Esophagus muscularis mucosa (tissue), 4 donors: ENCODE results near the gene AFAP1. TPM values are rescaled to one million over a fixed set of nuclear protein-coding genes. Genes with fewer than 3 reads are reported as not detected.

ENCODE experiments used
- DNase-seq: peaks from one replicate; pipeline ENCODE4 v3.0.0-alpha.2; 2017; ENCODE audit errors: extremely low spot score
- H3K27ac ChIP-seq, 4 donors: fragments of 200-600 bp; sonication (generic); replicated peaks in 1 of 4; 1 replicate in 3 of 4; 2 replicates in 1 of 4; pipeline ENCODE4 v1.5.1; 2016 to 2019; ENCODE audit warnings: mild to moderate bottlenecking in 1 of 4
- H3K27me3 ChIP-seq, 4 donors: fragments of 200-600 bp; sonication (generic); one replicate each; pipeline versions ENCODE4 v1.5.1 to v1.6.0; 2016 to 2019
- H3K36me3 ChIP-seq, 4 donors: fragments of 200-600 bp; sonication (generic); one replicate each; pipeline ENCODE4 v1.5.1; 2016 to 2019
- H3K4me1 ChIP-seq, 4 donors: fragments of 200-600 bp; sonication (generic); one replicate each; pipeline ENCODE4 v1.5.1; 2016 to 2019
- H3K4me3 ChIP-seq, 4 donors: fragments of 200-600 bp; sonication (generic); 1 replicate in 2 of 4; 2 replicates in 2 of 4; pipeline ENCODE4 v1.5.1; 2016 to 2019; ENCODE audit warnings: mild to moderate bottlenecking in 4 of 4, moderate library complexity in 1 of 4
- H3K9me3 ChIP-seq, 4 donors: fragments of 200-600 bp; sonication (generic); 1 replicate in 3 of 4; 2 replicates in 1 of 4; pipeline ENCODE4 v1.5.1; 2016 to 2019
- CTCF ChIP-seq, 3 experiments: fragments of 200-600 bp in 2 of 3; fragments of 450-650 bp in 1 of 3; sonication (generic) in 2 of 3; IDR thresholded peaks; one replicate each; pipeline ENCODE4 v1.5.1; 2017 to 2019; ENCODE audit warnings: antibody characterized with exemption in 3 of 3, mild to moderate bottlenecking in 2 of 3, moderate library complexity in 1 of 3
- EP300 ChIP-seq: sonication (generic); formaldehyde crosslinking; IDR thresholded peaks from one replicate; pipeline ENCODE4 v1.6.1; 2017; ENCODE audit warnings: antibody characterized with exemption
- POLR2A ChIP-seq: fragments of 450-650 bp; IDR thresholded peaks from one replicate; pipeline ENCODE4 v1.6.1; 2017; ENCODE audit warnings: antibody characterized with exemption, moderate library complexity, mild to moderate bottlenecking, low read depth
- POLR2AphosphoS5 ChIP-seq, 2 donors: sonication (generic); formaldehyde crosslinking; IDR thresholded peaks; one replicate each; pipeline ENCODE4 v1.6.1; 2017; ENCODE audit warnings: antibody characterized with exemption in 2 of 2
- WGBS: methylation state at CpG from one replicate; pipeline ENCODE4 v1.1.5; 2018; 5-methylcytosine and 5-hydroxymethylcytosine counted together
- intact Hi-C: fragments of 100-400 bp; cut with DNase I; formaldehyde crosslinking; loops from one replicate; pipeline ENCODE4 v1.15.1; 2023
- total RNA-seq, 4 donors: library from RNA; depleted of rRNA; stranded (reverse); fragments of >200 nt; gene quantifications; one replicate each; pipeline versions ENCODE4 v1.1.0 to v1.2.1, GENCODE V29; 2016

AFAP1 gene
- total RNA-seq, 4 donors from 2014 or later = 37.8 to 71.3 (median 50.9) TPM

GRCh38 chr4:7974425-7974824 lies 34.8 kb upstream of the AFAP1 start:
- Histone ChIP-seq H3K4me1 (peaks cover 31 to 62% (median 56%) of the 10 kb centered on the region in 4 donors), H3K9me3 (no peaks in the 10 kb centered on the region), H3K36me3 (no peaks in the 10 kb centered on the region), H3K27me3 (no peaks in the 10 kb centered on the region), H3K4me3 (no peak overlapping the region), H3K27ac (no peak overlapping the region)
- DNase-seq = no peak
- TF ChIP-seq CTCF (IDR thresholded peaks at IDR 0.05) = no peak
- TF ChIP-seq POLR2AphosphoS5 (IDR thresholded peaks at IDR 0.05) = no peak
- no peak for TF ChIP-seq POLR2A
- no peak for TF ChIP-seq EP300
- 100% methylated on average over 1 of the region's 1 CpG for WGBS
- intact Hi-C loops = no loop called here

GRCh38 chr4:7973545-7973981 lies 33.9 kb upstream of the AFAP1 start:
- Histone ChIP-seq H3K4me3 (no peak overlapping the region), H3K36me3 (no peaks in the 10 kb centered on the region), H3K27ac (peak overlapping the region; percentile 1 to 61 (median 44))

GRCh38 chr4:7971881-7972500 lies 32.3 kb upstream of the AFAP1 start:
- peak overlapping the region in 3 of 4 donors; percentile 48 to 83 (median 79) for H3K27ac ChIP-seq
- no peak for DNase-seq
- no peaks in the 10 kb centered on the region for H3K36me3 ChIP-seq
- H3K9me3 ChIP-seq = no peaks in the 10 kb centered on the region
- no peak for TF ChIP-seq EP300
- no peak for TF ChIP-seq CTCF (IDR thresholded peaks at IDR 0.05)
- no peak for TF ChIP-seq POLR2AphosphoS5 (IDR thresholded peaks at IDR 0.05)
- TF ChIP-seq POLR2A = no peak
- H3K4me1 ChIP-seq = peaks cover 41 to 69% (median 64%) of the 10 kb centered on the region in 4 donors
- H3K4me3 ChIP-seq = no peak overlapping the region
- 93% methylated on average over 13 of the region's 13 CpGs for WGBS
- intact Hi-C loops = no loop called here
- H3K27me3 ChIP-seq = no peaks in the 10 kb centered on the region

More at GRCh38 chr4:7973545-7973981, 33.9 kb upstream of the AFAP1 start:
- H3K9me3 ChIP-seq = no peaks in the 10 kb centered on the region
- TF ChIP-seq EP300 = no peak
- no peak for TF ChIP-seq POLR2AphosphoS5 (IDR thresholded peaks at IDR 0.05)
- no peak for TF ChIP-seq POLR2A
- no peak for TF ChIP-seq CTCF (IDR thresholded peaks at IDR 0.05)
- H3K27me3 ChIP-seq = no peaks in the 10 kb centered on the region
- intact Hi-C loops = no loop called here
- DNase-seq = no peak
- H3K4me1 ChIP-seq = peaks cover 34 to 62% (median 57%) of the 10 kb centered on the region in 4 donors
- 66% methylated on average over 10 of the region's 10 CpGs for WGBS

- no peaks in the 10 kb centered on the region for H3K27me3 ChIP-seq
- TF ChIP-seq POLR2AphosphoS5 (IDR thresholded peaks at IDR 0.05) = no peak
- no peak for TF ChIP-seq CTCF (IDR thresholded peaks at IDR 0.05)
- no peak for TF ChIP-seq POLR2A
- no peak for TF ChIP-seq EP300
- no peak overlapping the region for H3K4me3 ChIP-seq
- peak overlapping the region; percentile 72 to 83 (median 80) for H3K27ac ChIP-seq
- peaks cover 41 to 72% (median 67%) of the 10 kb centered on the region in 4 donors for H3K4me1 ChIP-seq
- no peaks in the 10 kb centered on the region for H3K36me3 ChIP-seq
- intact Hi-C loops = no loop called here
- H3K9me3 ChIP-seq = no peaks in the 10 kb centered on the region
- WGBS = 80% methylated on average over 1 of the region's 2 CpGs
- no peak for DNase-seq
These were observed 31.5 kb upstream of the AFAP1 start for GRCh38 chr4:7971159-7971631.
